Small intestine (tissue), 7 donors: ENCODE results near the gene SREBF1. TPM values are rescaled to one million over a fixed set of nuclear protein-coding genes. Genes with fewer than 3 reads are reported as not detected.

Source experiments
- DNase-seq, 2 donors: peaks; one replicate each; pipeline versions ENCODE4 v3.0.0 to v3.0.0-alpha.2; 2013
- FAIRE-seq: peaks from 2 replicates; lab custom pipeline; 2012; peaks lifted over from hg19 to GRCh38; lab: Jason Lieb, UNC
- H3K27ac ChIP-seq, 3 donors: one replicate each; pipeline ENCODE4 v1.5.1; 2013; ENCODE audit warnings: low read length in 2 of 3, mild to moderate bottlenecking in 2 of 3, control low read depth in 1 of 3, inconsistent platforms in 1 of 3, low read depth in 1 of 3, moderate library complexity in 1 of 3
- H3K27me3 ChIP-seq, 3 donors: one replicate each; pipeline ENCODE4 v1.6.1; 2013; ENCODE audit warnings: low read length in 3 of 3, inconsistent platforms in 1 of 3; ENCODE audit not compliant: control insufficient read depth in 3 of 3, insufficient read depth in 3 of 3
- H3K36me3 ChIP-seq, 3 donors: one replicate each; pipeline ENCODE4 v1.6.1; 2013; ENCODE audit warnings: low read length in 3 of 3, inconsistent platforms in 1 of 3, low read depth in 1 of 3, mild to moderate bottlenecking in 1 of 3, moderate library complexity in 1 of 3; ENCODE audit not compliant: control insufficient read depth in 3 of 3, insufficient read depth in 2 of 3
- H3K4me1 ChIP-seq, 3 donors: one replicate each; pipeline ENCODE4 v1.6.1; 2013; ENCODE audit warnings: low read length in 2 of 3, inconsistent platforms in 1 of 3, low read depth in 1 of 3, mild to moderate bottlenecking in 1 of 3, moderate library complexity in 1 of 3; ENCODE audit not compliant: control insufficient read depth in 3 of 3, insufficient read depth in 2 of 3
- H3K4me3 ChIP-seq, 3 donors: one replicate each; pipeline ENCODE4 v1.5.1; 2013; ENCODE audit warnings: low read length in 3 of 3, control low read depth in 1 of 3, inconsistent platforms in 1 of 3, low read depth in 1 of 3, mild to moderate bottlenecking in 1 of 3, moderate library complexity in 1 of 3
- H3K9me3 ChIP-seq, 2 donors: one replicate each; pipeline ENCODE4 v1.6.1; 2013; ENCODE audit warnings: low read depth in 1 of 2, low read length in 1 of 2; ENCODE audit not compliant: control insufficient read depth in 2 of 2, insufficient read depth in 1 of 2
- WGBS, 3 donors: extraction: QIAGEN DNeasy Blood & Tissue Kit; methylation state at CpG; one replicate each; pipeline ENCODE4 v1.1.7; 2013; 5-methylcytosine and 5-hydroxymethylcytosine counted together
- polyA plus RNA-seq, 4 donors: library from polyadenylated mRNA; stranded (reverse) in 3 of 4; unstranded in 1 of 4; fragments of 200-250 nt in 3 of 4; fragments of 120-200 nt in 1 of 4; gene quantifications; one replicate each; pipeline versions ENCODE4 v1.2.1 to v1.2.3, GENCODE V29; 2013
- donor health status: healthy with polysubstance abuse.
- donor health status: control.
- donor health status: control.
- donor health status: Bipolar disorder and iron deficiency.
- donor health status: healthy.

The SREBF1 gene
- polyA plus RNA-seq, 4 donors, result 71.6 to 155 (median 105) TPM

DNA sequence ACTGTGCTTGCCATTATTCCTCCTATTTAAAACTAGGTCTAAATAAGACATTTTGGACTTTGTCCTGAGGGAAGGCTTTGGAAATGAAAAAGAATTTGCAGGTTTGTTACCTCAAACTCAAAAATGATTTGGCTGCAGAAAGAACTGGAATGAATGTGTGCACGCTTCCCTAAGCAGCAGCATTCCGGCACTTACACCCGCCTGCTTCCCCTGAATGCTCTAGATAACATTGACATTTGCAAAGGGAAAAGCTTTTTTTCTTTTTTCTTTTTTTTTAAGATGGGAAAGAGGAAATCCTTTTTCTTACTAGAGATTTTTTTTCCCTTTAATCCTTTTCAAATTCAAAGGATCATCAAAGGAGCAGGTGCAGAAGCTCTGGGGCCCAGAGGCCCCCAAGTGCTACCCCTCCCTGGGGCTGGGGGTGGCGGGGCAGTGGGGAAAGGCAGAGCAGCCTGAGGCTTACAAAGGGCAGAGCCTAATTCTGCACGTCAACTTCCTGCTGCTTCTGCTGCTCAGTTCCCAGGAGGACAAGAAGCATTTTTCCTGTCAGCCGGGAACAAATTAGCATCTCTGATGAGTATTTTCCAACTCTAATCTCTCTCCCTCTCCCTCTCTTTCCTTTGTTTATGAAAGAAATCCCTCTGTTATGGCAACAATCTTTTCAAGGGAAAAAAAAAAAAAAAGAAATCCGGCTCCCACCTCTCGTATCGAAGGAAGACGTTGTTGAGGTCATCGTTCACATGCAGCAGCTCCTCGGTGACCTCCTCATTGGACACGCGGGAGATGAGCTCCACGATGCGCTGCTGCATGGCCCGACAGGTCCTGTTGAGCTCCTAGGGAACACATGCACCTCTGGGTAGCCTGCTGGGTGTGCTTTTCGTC lies 32.1 kb upstream of the SREBF1 start:
- H3K9me3 ChIP-seq, result no peaks in the 10 kb centered on the region
- FAIRE-seq, result no peak
- H3K27me3 ChIP-seq, result no peaks in the 10 kb centered on the region
- H3K4me3 ChIP-seq, result no peak overlapping the region
- DNase-seq, result no peak
- peak overlapping the region in 2 of 3 donors; percentile 16 to 32 for H3K27ac ChIP-seq
- H3K36me3 ChIP-seq, result peaks cover 2 to 38% (median 8%) of the 10 kb centered on the region in 3 donors
- 48 to 84% (median 80%) methylated on average over 18 of the region's 18 CpGs for WGBS, 3 donors
- peaks cover 0 to 13% (median 0%) of the 10 kb centered on the region in 3 donors for H3K4me1 ChIP-seq

GRCh38 chr17:17866897-17867296 lies 30.1 kb upstream of the SREBF1 start:
- no peak for DNase-seq

GRCh38 chr17:17866425-17866824 lies 29.6 kb upstream of the SREBF1 start:
- no peak for DNase-seq
- Histone ChIP-seq H3K9me3 (no peaks in the 10 kb centered on the region), H3K27ac (no peak overlapping the region), H3K4me3 (no peak overlapping the region), H3K36me3 (peaks cover 3 to 39% (median 8%) of the 10 kb centered on the region in 3 donors), H3K27me3 (no peaks in the 10 kb centered on the region), H3K4me1 (peaks cover 0 to 13% (median 0%) of the 10 kb centered on the region in 3 donors)
- FAIRE-seq, result no peak
- 87 to 91% (median 87%) methylated on average over 3 of the region's 3 CpGs for WGBS, 3 donors

More at GRCh38 chr17:17866897-17867296, 30.1 kb upstream of the SREBF1 start:
- 93 to 97% (median 95%) methylated on average over 4 of the region's 4 CpGs for WGBS, 3 donors
- no peak for FAIRE-seq
- Histone ChIP-seq H3K9me3 (no peaks in the 10 kb centered on the region), H3K4me3 (no peak overlapping the region), H3K27ac (no peak overlapping the region), H3K27me3 (no peaks in the 10 kb centered on the region), H3K36me3 (peaks cover 3 to 37% (median 8%) of the 10 kb centered on the region in 3 donors), H3K4me1 (peaks cover 0 to 13% (median 0%) of the 10 kb centered on the region in 3 donors)

- FAIRE-seq, result no peak
- 62 to 88% (median 86%) methylated on average over 1 of the region's 1 CpG for WGBS, 3 donors
- DNase-seq, result no peak
- Histone ChIP-seq H3K27me3 (no peaks in the 10 kb centered on the region), H3K27ac (no peak overlapping the region), H3K4me3 (no peak overlapping the region), H3K36me3 (peaks cover 3 to 51% (median 8%) of the 10 kb centered on the region in 3 donors), H3K4me1 (peaks cover 0 to 13% (median 0%) of the 10 kb centered on the region in 3 donors), H3K9me3 (no peaks in the 10 kb centered on the region)
Observed at GRCh38 chr17:17865035-17865434, 28.2 kb upstream of the SREBF1 start.

GRCh38 chr17:17860766-17861107 lies 24.0 kb upstream of the SREBF1 start:
- WGBS, 3 donors, result 69 to 80% (median 78%) methylated on average over 5 of the region's 5 CpGs
- peaks cover 0 to 10% (median 0%) of the 10 kb centered on the region in 3 donors for H3K4me1 ChIP-seq
- peaks cover 0 to 40% (median 3%) of the 10 kb centered on the region in 3 donors for H3K36me3 ChIP-seq
- H3K27ac ChIP-seq, result no peak overlapping the region
- H3K9me3 ChIP-seq, result no peaks in the 10 kb centered on the region
- DNase-seq (no peak), FAIRE-seq (no peak)
- H3K4me3 ChIP-seq, result no peak overlapping the region
- H3K27me3 ChIP-seq, result no peaks in the 10 kb centered on the region

GRCh38 chr17:17859909-17860765 lies 23.4 kb upstream of the SREBF1 start:
- H3K27me3 ChIP-seq, result no peaks in the 10 kb centered on the region
- H3K27ac ChIP-seq, result peak overlapping the region in 1 of 3 donors; percentile 28
- DNase-seq (peak; percentile 76 to 80), FAIRE-seq (no peak)
- peaks cover 0 to 40% (median 3%) of the 10 kb centered on the region in 3 donors for H3K36me3 ChIP-seq
- WGBS, 3 donors, result 28 to 40% (median 37%) methylated on average over 8 to 9 of the region's 9 CpGs
- peaks cover 0 to 16% (median 0%) of the 10 kb centered on the region in 3 donors for H3K4me1 ChIP-seq
- H3K4me3 ChIP-seq, result no peak overlapping the region
- H3K9me3 ChIP-seq, result no peaks in the 10 kb centered on the region

- DNase-seq (no peak), FAIRE-seq (no peak)
- Histone ChIP-seq H3K36me3 (peaks cover 0 to 39% (median 2%) of the 10 kb centered on the region in 3 donors), H3K9me3 (no peaks in the 10 kb centered on the region), H3K27ac (no peak overlapping the region), H3K4me3 (no peak overlapping the region), H3K27me3 (no peaks in the 10 kb centered on the region), H3K4me1 (peaks cover 0 to 41% (median 0%) of the 10 kb centered on the region in 3 donors)
- 88 to 94% (median 89%) methylated on average over 4 of the region's 4 CpGs for WGBS, 3 donors
Observed at GRCh38 chr17:17857496-17857895, 20.7 kb upstream of the SREBF1 start.

DNA sequence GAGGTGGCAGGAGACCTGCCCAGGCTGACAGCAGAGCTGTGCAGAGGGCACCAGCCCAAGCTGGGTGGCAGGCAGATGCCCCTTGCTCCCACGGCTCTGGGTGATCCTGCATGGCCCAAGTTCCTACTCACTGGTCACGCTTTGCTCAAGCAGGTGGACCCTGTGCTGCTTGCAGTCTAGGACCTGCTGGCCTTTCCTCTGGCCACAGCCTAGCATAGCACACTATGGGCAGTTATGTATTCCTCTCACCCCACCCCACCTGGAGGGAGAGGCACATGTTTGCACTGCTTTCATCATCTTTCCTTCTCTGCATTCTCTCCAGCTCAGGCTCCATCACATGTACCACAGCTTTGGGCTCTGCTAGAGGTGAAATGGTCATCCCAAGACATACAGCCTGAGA lies 19.6 kb upstream of the SREBF1 start:
- 73 to 92% (median 73%) methylated on average over 2 of the region's 2 CpGs for WGBS, 3 donors
- Histone ChIP-seq H3K27ac (peak overlapping the region in 2 of 3 donors; percentile 42 to 96), H3K27me3 (no peaks in the 10 kb centered on the region), H3K9me3 (no peaks in the 10 kb centered on the region), H3K4me3 (no peak overlapping the region), H3K36me3 (peaks cover 0 to 32% (median 0%) of the 10 kb centered on the region in 3 donors), H3K4me1 (peaks cover 0 to 52% (median 0%) of the 10 kb centered on the region in 3 donors)
- no peak for FAIRE-seq
- no peak for DNase-seq
